CD14-positive monocyte (primary cell): ENCODE data around the gene CNOT11. TPM values are rescaled to one million over a fixed set of nuclear protein-coding genes. Genes with fewer than 3 reads are reported as not detected.

Source experiments
- DNase-seq, 3 donors: peaks; one replicate each; pipeline ENCODE4 v3.0.0-alpha.2; 2011 to 2022
- H2AFZ ChIP-seq: 2 replicates; pipeline ENCODE4 v1.6.0; 2012; ENCODE audit warnings: mild to moderate bottlenecking, low read depth, low read length, inconsistent platforms; ENCODE audit not compliant: insufficient read depth, poor library complexity, severe bottlenecking
- H3K27ac ChIP-seq, 2 donors: 1 replicate in 1 of 2; 2 replicates in 1 of 2; pipeline ENCODE4 v1.5.1; 2012 to 2013; ENCODE audit warnings: low read length in 2 of 2, control low read depth in 1 of 2, inconsistent platforms in 1 of 2, low read depth in 1 of 2, mild to moderate bottlenecking in 1 of 2
- H3K27me3 ChIP-seq, 2 donors: one replicate each; pipeline versions ENCODE4 v1.6.0 to v1.6.1; 2011 to 2013; ENCODE audit warnings: low read length in 2 of 2; ENCODE audit not compliant: control insufficient read depth in 2 of 2, insufficient read depth in 2 of 2
- H3K36me3 ChIP-seq, 2 donors: replicated peaks in 1 of 2; 1 replicate in 1 of 2; 2 replicates in 1 of 2; pipeline versions ENCODE4 v1.5.1 to v1.6.1; 2012 to 2013; ENCODE audit warnings: low read length in 2 of 2, control low read depth in 1 of 2, inconsistent platforms in 1 of 2, mild to moderate bottlenecking in 1 of 2; ENCODE audit not compliant: insufficient read depth in 2 of 2, control insufficient read depth in 1 of 2
- H3K4me1 ChIP-seq, 2 donors: 1 replicate in 1 of 2; 2 replicates in 1 of 2; pipeline versions ENCODE4 v1.5.1 to v1.6.1; 2012 to 2013; ENCODE audit warnings: low read length in 2 of 2, control low read depth in 1 of 2, inconsistent platforms in 1 of 2, mild to moderate bottlenecking in 1 of 2, moderate library complexity in 1 of 2; ENCODE audit not compliant: insufficient read depth in 2 of 2, control insufficient read depth in 1 of 2
- H3K4me2 ChIP-seq: replicated peaks from 2 replicates; pipeline ENCODE3; 2012; ENCODE audit warnings: low read length, moderate library complexity, mild to moderate bottlenecking; ENCODE audit not compliant: poor library complexity, severe bottlenecking; ENCODE audit errors: extremely low read depth
- H3K4me3 ChIP-seq, 3 experiments: fragments of 200-600 bp in 1 of 3; sonication (generic) in 1 of 3; replicated peaks in 1 of 3; 1 replicate in 2 of 3; 2 replicates in 1 of 3; pipeline ENCODE4 v1.5.1; 2011 to 2013; ENCODE audit warnings: low read length in 3 of 3, mild to moderate bottlenecking in 3 of 3, control low read depth in 2 of 3, low read depth in 2 of 3, inconsistent platforms in 1 of 3, moderate library complexity in 1 of 3
- H3K79me2 ChIP-seq: 2 replicates; pipeline ENCODE4 v1.6.0; 2012; ENCODE audit warnings: mild to moderate bottlenecking, control low read depth, inconsistent platforms, low read length, moderate library complexity; ENCODE audit not compliant: insufficient read depth
- H3K9ac ChIP-seq: 2 replicates; pipeline ENCODE4 v1.6.0; 2017; ENCODE audit warnings: low read length, mild to moderate bottlenecking; ENCODE audit not compliant: insufficient read depth, poor library complexity, severe bottlenecking
- H3K9me3 ChIP-seq, 2 donors: replicated peaks in 1 of 2; 1 replicate in 1 of 2; 2 replicates in 1 of 2; pipeline versions ENCODE4 v1.5.1 to v1.6.1; 2012 to 2013; ENCODE audit warnings: low read length in 2 of 2, control low read depth in 1 of 2; ENCODE audit not compliant: control insufficient read depth in 1 of 2, insufficient read depth in 1 of 2
- H4K20me1 ChIP-seq: 2 replicates; pipeline ENCODE4 v1.6.0; 2012; ENCODE audit warnings: mild to moderate bottlenecking, low read length, control low read depth, moderate library complexity; ENCODE audit not compliant: insufficient read depth
- H3K27ac Mint-ChIP-seq, 7 donors: one replicate each; pipeline ENCODE4 v1.8.0; 2020; ENCODE audit warnings: mild to moderate bottlenecking in 7 of 7, mixed read lengths in 7 of 7, moderate library complexity in 6 of 7, inconsistent platforms in 2 of 7
- H3K27me3 Mint-ChIP-seq, 3 donors: one replicate each; pipeline ENCODE4 v1.8.0; 2021 to 2022; ENCODE audit warnings: low read depth in 3 of 3, mild to moderate bottlenecking in 3 of 3, mixed read lengths in 3 of 3, moderate library complexity in 3 of 3, inconsistent platforms in 1 of 3
- H3K36me3 Mint-ChIP-seq, 2 donors: one replicate each; pipeline ENCODE4 v1.8.0; 2020; ENCODE audit warnings: mixed read lengths in 2 of 2, inconsistent platforms in 1 of 2, mild to moderate bottlenecking in 1 of 2
- H3K4me1 Mint-ChIP-seq: one replicate; pipeline ENCODE4 v1.8.0; 2020; ENCODE audit warnings: mild to moderate bottlenecking, mixed read lengths
- H3K4me3 Mint-ChIP-seq, 2 donors: one replicate each; pipeline ENCODE4 v1.8.0; 2020; ENCODE audit warnings: mild to moderate bottlenecking in 2 of 2, mixed read lengths in 2 of 2, moderate library complexity in 1 of 2
- H3K9me3 Mint-ChIP-seq, 7 donors: one replicate each; pipeline ENCODE4 v1.8.0; 2020 to 2022; ENCODE audit warnings: mixed read lengths in 7 of 7, mild to moderate bottlenecking in 6 of 7, moderate library complexity in 6 of 7, inconsistent platforms in 2 of 7
- CTCF ChIP-seq: fragments of 200-600 bp; IDR thresholded peaks from one replicate; pipeline ENCODE4 v1.8.0; 2022; ENCODE audit warnings: antibody characterized with exemption, mild to moderate bottlenecking
- WGBS: methylation state at CpG from one replicate; pipeline ENCODE4 v1.1.5; 2013; ENCODE audit warnings: missing lambda C conversion rate; ENCODE audit not compliant: insufficient coverage; 5-methylcytosine and 5-hydroxymethylcytosine counted together
- intact Hi-C, 2 donors: fragments of 100-400 bp; cut with micrococcal nuclease; formaldehyde crosslinking; loops; one replicate each; pipeline versions ENCODE4 v1.15.0 to v1.15.1; 2023
- polyA plus RNA-seq, 3 donors: library from polyadenylated mRNA; depleted of rRNA in 1 of 3; unstranded in 2 of 3; stranded (reverse) in 1 of 3; fragments of 300-500 nt in 2 of 3; fragments of >200 nt in 1 of 3; fragmentation: Illumina TruSeq in 2 of 3; gene quantifications; 1 replicate in 2 of 3; 2 replicates in 1 of 3; pipeline ENCODE4 v1.2.3, GENCODE V29; 2012 to 2021

CNOT11 gene
- polyA plus RNA-seq, 3 donors: 38.2 to 39.0 (median 38.4) TPM

DNA sequence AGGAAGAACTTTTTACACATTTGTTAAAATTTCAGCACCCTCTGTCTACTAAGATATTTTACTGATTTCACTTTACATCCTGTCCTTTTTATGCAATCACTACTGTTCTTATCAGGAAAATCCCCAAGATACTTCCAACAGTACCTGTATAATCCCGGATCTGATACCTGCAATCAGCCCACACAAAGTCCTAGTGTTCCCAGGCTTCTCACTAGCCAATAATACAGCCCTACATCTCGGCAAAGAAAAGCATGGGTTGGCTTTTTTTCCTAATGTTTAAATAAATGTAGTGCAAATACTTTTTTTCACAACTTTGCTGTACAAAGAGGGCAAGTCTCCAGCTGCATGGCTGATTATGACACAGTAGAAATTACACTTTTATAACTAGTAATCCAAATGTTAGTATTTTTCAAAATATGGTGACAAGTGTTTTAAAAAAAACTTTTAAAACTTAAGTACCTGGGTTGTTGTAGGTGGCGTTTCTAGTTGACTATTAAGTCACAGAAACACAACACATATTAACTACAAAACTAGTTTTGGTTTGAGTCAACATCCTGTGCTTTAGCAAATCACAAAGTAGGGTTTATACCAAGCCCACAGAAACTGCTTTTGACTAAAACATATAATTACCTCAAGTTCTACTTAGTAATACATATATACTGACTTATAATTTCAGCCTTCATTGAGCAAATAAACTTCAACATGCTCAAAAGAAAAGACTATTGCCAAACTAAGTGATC, 19.5 kb downstream of the CNOT11 start:
- no peak overlapping the region for H3K4me2 ChIP-seq
- DNase-seq: no peak
- H3K9ac ChIP-seq: no peak overlapping the region
- H3K36me3 Mint-ChIP-seq: peaks cover 71 to 90% of the 10 kb centered on the region in 2 donors
- peaks cover 90 to 96% of the 10 kb centered on the region in 2 donors for H3K36me3 ChIP-seq
- peaks cover 7% of the 10 kb centered on the region for H3K4me1 Mint-ChIP-seq
- no peaks in the 10 kb centered on the region for H3K27me3 ChIP-seq
- H3K27ac Mint-ChIP-seq: peak overlapping the region in 2 of 7 donors; percentile 23 to 72
- H3K9me3 Mint-ChIP-seq: no peaks in the 10 kb centered on the region
- no peaks in the 10 kb centered on the region for H3K9me3 ChIP-seq
- H3K27ac ChIP-seq: no peak overlapping the region
- no peak overlapping the region for H3K4me3 Mint-ChIP-seq
- TF ChIP-seq CTCF: no peak
- H4K20me1 ChIP-seq: peaks cover 98% of the 10 kb centered on the region
- H3K79me2 ChIP-seq: no peaks in the 10 kb centered on the region
- H3K27me3 Mint-ChIP-seq: no peaks in the 10 kb centered on the region
- H2AFZ ChIP-seq: no peak overlapping the region
- H3K4me3 ChIP-seq: no peak overlapping the region
- no CpG with 5 or more reads among the region's 3 CpGs for WGBS
- no peaks in the 10 kb centered on the region for H3K4me1 ChIP-seq
- intact Hi-C loops: no loop called here

GRCh38 chr2:101273056-101273455, 20.4 kb downstream of the CNOT11 start:
- Histone ChIP-seq H3K4me2 (no peak overlapping the region), H4K20me1 (peaks cover 98% of the 10 kb centered on the region), H3K36me3 (peaks cover 88 to 96% of the 10 kb centered on the region in 2 donors), H3K9me3 (no peaks in the 10 kb centered on the region), H2AFZ (no peak overlapping the region), H3K9ac (no peak overlapping the region), H3K79me2 (peaks cover 4% of the 10 kb centered on the region), H3K27me3 (no peaks in the 10 kb centered on the region), H3K27ac (no peak overlapping the region), H3K4me3 (no peak overlapping the region), H3K4me1 (no peaks in the 10 kb centered on the region)
- H3K4me3 Mint-ChIP-seq: no peak overlapping the region
- DNase-seq: no peak
- intact Hi-C loops: no loop called here
- H3K36me3 Mint-ChIP-seq: peaks cover 74 to 90% of the 10 kb centered on the region in 2 donors
- H3K27ac Mint-ChIP-seq: peak overlapping the region in 3 of 7 donors; percentile 30 to 50 (median 38)
- WGBS: 98% methylated on average over 5 of the region's 8 CpGs
- H3K27me3 Mint-ChIP-seq: no peaks in the 10 kb centered on the region
- TF ChIP-seq CTCF: no peak
- no peaks in the 10 kb centered on the region for H3K9me3 Mint-ChIP-seq
- H3K4me1 Mint-ChIP-seq: peaks cover 2% of the 10 kb centered on the region
